GM12878 (cell line): ENCODE results near the gene VMAC. TPM values are rescaled to one million over a fixed set of nuclear protein-coding genes. Genes with fewer than 3 reads are reported as not detected.

ENCODE experiments used
- ATAC-seq: fragments of 200-7000 bp; cut with Tn5 transposase; 3 replicates; pipeline ENCODE4 v1.9.1; 2020; ENCODE audit warnings: mild to moderate bottlenecking, moderate library complexity
- BruUV-seq: library from RNA; stranded (reverse); fragments of 400-500 nt; replicated peaks from 2 replicates; lab custom pipeline; 2021; lab: Mats Ljungman, UMichigan
- CTCF ChIA-PET: fragments of 300-600 bp; sonication (Branson Sonifier 250); formaldehyde crosslinking; extraction: SDS; loops from one replicate; lab custom pipeline; 2021; ENCODE audit warnings: inconsistent platforms; lab: Yijun Ruan, JAX
- POLR2A ChIA-PET: fragments of 350-600 bp; formaldehyde crosslinking; extraction: SDS; loops from one replicate; lab custom pipeline; 2021; ENCODE audit warnings: inconsistent platforms; lab: Charles Lee
- RAD21 ChIA-PET: fragments of 300-600 bp; sonication (Branson Sonifier 250); formaldehyde crosslinking; loops from one replicate; lab custom pipeline; 2023; ENCODE audit warnings: antibody characterized with exemption; ENCODE audit not compliant: unreplicated experiment; lab: Charles Lee
- SMC1A ChIA-PET: fragments of 300-600 bp; sonication (Branson Sonifier 250); formaldehyde crosslinking; loops from one replicate; lab custom pipeline; 2023; ENCODE audit not compliant: unreplicated experiment, uncharacterized antibody; lab: Charles Lee
- DNase-seq: peaks from one replicate; pipeline ENCODE4 v3.0.0-alpha.2; 2011; ENCODE audit warnings: low read depth, low spot score
- FAIRE-seq: peaks from 3 replicates; lab custom pipeline; 2011; peaks lifted over from hg19 to GRCh38; lab: Jason Lieb, UNC
- H2AFZ ChIP-seq: 2 replicates; pipeline ENCODE4 v1.6.0; 2011; ENCODE audit warnings: low read depth, low read length, control low read depth; ENCODE audit not compliant: control insufficient read depth
- H3K27ac ChIP-seq: 2 replicates; pipeline ENCODE4 v1.5.1; 2011; ENCODE audit warnings: control low read depth; ENCODE audit not compliant: control insufficient read depth, insufficient read depth
- H3K27me3 ChIP-seq, 2 experiments: replicated peaks in 1 of 2; 2 replicates each; pipeline versions ENCODE4 v1.6.0 to v1.6.1; 2011; ENCODE audit warnings: low read length in 1 of 2; ENCODE audit not compliant: control insufficient read depth in 2 of 2, insufficient read depth in 2 of 2
- H3K36me3 ChIP-seq, 2 experiments: 2 replicates each; pipeline ENCODE4 v1.5.1; 2011; ENCODE audit warnings: low read length in 1 of 2; ENCODE audit not compliant: control insufficient read depth in 2 of 2, insufficient read depth in 2 of 2
- H3K4me1 ChIP-seq: 2 replicates; pipeline ENCODE4 v1.6.1; 2011; ENCODE audit warnings: mild to moderate bottlenecking, low read length, moderate library complexity, mixed read lengths; ENCODE audit not compliant: control insufficient read depth, insufficient read depth
- H3K4me2 ChIP-seq: 2 replicates; pipeline ENCODE4 v1.6.0; 2011; ENCODE audit warnings: control low read depth; ENCODE audit not compliant: control insufficient read depth, insufficient read depth
- H3K4me3 ChIP-seq: fragments of 200-600 bp; sonication (generic); 2 replicates; pipeline ENCODE4 v1.5.1; 2016
- H3K79me2 ChIP-seq: 2 replicates; pipeline ENCODE4 v1.6.0; 2011; ENCODE audit warnings: low read length; ENCODE audit not compliant: control insufficient read depth, insufficient read depth
- H3K9ac ChIP-seq: 2 replicates; pipeline ENCODE4 v1.8.0; 2011; ENCODE audit warnings: low read length, control low read depth, mixed read lengths; ENCODE audit not compliant: control insufficient read depth, insufficient read depth
- H3K9me3 ChIP-seq: replicated peaks from 3 replicates; pipeline ENCODE4 v1.5.1; 2011; ENCODE audit warnings: mild to moderate bottlenecking, low read length; ENCODE audit not compliant: control insufficient read depth, insufficient read depth
- H4K20me1 ChIP-seq: 2 replicates; pipeline ENCODE4 v1.6.0; 2011; ENCODE audit not compliant: control insufficient read depth, insufficient read depth
- CBFB ChIP-seq: IDR thresholded peaks from 2 replicates; pipeline ENCODE4 v1.6.1; 2016; ENCODE audit warnings: antibody characterized with exemption, low read depth
- EP300 ChIP-seq, 2 experiments: fragments of 150-350 bp in 1 of 2; IDR thresholded peaks; 2 replicates each; pipeline ENCODE4 v1.6.1; 2011 to 2012; ENCODE audit warnings: low read depth in 2 of 2, low read length in 2 of 2, borderline replicate concordance in 1 of 2, improper control_type of control experiment in 1 of 2, inconsistent platforms in 1 of 2; ENCODE audit not compliant: control insufficient read depth in 1 of 2
- EZH2 ChIP-seq: IDR thresholded peaks from 2 replicates; pipeline ENCODE4 v1.6.1; 2012; ENCODE audit warnings: low read depth, mild to moderate bottlenecking, control low read depth, inconsistent platforms, low read length, borderline replicate concordance; ENCODE audit not compliant: control insufficient read depth
- FOS ChIP-seq: IDR thresholded peaks from 3 replicates; pipeline ENCODE4 v1.6.1; 2011; ENCODE audit warnings: borderline replicate concordance; ENCODE audit not compliant: insufficient read length; ENCODE audit errors: extremely low read depth
- KAT2A ChIP-seq: conservative IDR thresholded peaks from 2 replicates; pipeline ENCODE4 v1.6.1; 2011; ENCODE audit warnings: low read depth, low read length; ENCODE audit not compliant: control insufficient read depth
- MTA2 ChIP-seq: fragments of 450-650 bp; IDR thresholded peaks from 2 replicates; pipeline ENCODE4 v1.6.1; 2016; ENCODE audit warnings: low read depth, mild to moderate bottlenecking, moderate library complexity
- NRF1 ChIP-seq: conservative IDR thresholded peaks from 2 replicates; pipeline ENCODE4 v1.6.1; 2011; ENCODE audit warnings: mild to moderate bottlenecking, low read depth, low read length, improper control_type of control experiment
- RFX5 ChIP-seq: IDR thresholded peaks from 2 replicates; pipeline ENCODE4 v1.6.1; 2011; ENCODE audit warnings: low read depth, low read length, improper control_type of control experiment
- SKIL ChIP-seq: fragments of 450-650 bp; IDR thresholded peaks from 2 replicates; pipeline ENCODE4 v1.6.1; 2017; ENCODE audit warnings: mild to moderate bottlenecking, low read depth, inconsistent platforms; ENCODE audit not compliant: poor library complexity, severe bottlenecking
- TCF7 ChIP-seq: IDR thresholded peaks from 2 replicates; pipeline ENCODE4 v1.6.1; 2014; ENCODE audit warnings: antibody characterized with exemption, borderline replicate concordance
- WGBS: methylation state at CpG from one replicate; pipeline ENCODE4 v1.1.6; 2016; ENCODE audit warnings: low lambda C conversion rate; ENCODE audit not compliant: insufficient replicate concordance, insufficient coverage; ENCODE audit errors: missing lambda C conversion rate; 5-methylcytosine and 5-hydroxymethylcytosine counted together
- in situ Hi-C: fragments of 300-500 bp; cut with MboI; formaldehyde crosslinking; loops from 9 replicates; pipeline ENCODE4 v1.14.3; 2018; ENCODE audit warnings: mixed read lengths
- intact Hi-C: fragments of 100-400 bp; cut with micrococcal nuclease; formaldehyde crosslinking; loops from one replicate; pipeline ENCODE4 v1.14.2; 2022; ENCODE audit not compliant: unreplicated experiment
- polyA plus RNA-seq, 11 experiments: library from polyadenylated mRNA; depleted of rRNA in 4 of 11; unstranded in 6 of 11; stranded (reverse) in 5 of 11; fragments of >200 nt; fragmentation: Nextera tagmentation in 4 of 11; fragmentation: Illumina TruSeq in 1 of 11; extraction: Ambion mirVana in 4 of 11; extraction: Trizol in 1 of 11; gene quantifications; 1 replicate in 1 of 11; 2 replicates in 10 of 11; pipeline versions ENCODE4 v1.2.1 to v1.2.3, GENCODE V29; 2011 to 2016; ENCODE audit warnings: inconsistent platforms in 2 of 11, missing spikeins in 2 of 11, low read depth in 1 of 11
- total RNA-seq, 4 experiments: library from RNA; depleted of rRNA in 3 of 4; stranded (reverse); fragments of >200 nt in 3 of 4; fragmentation: Illumina TruSeq in 1 of 4; extraction: Trizol in 1 of 4; gene quantifications; 2 replicates each; pipeline versions ENCODE4 v1.2.1 to v1.2.3, GENCODE V29; 2013 to 2021

Gene VMAC
- total and polyA plus RNA-seq, 10 of the 15 experiments (the other 5 are each of a cell fraction or from before 2014, with no cell fraction given): 0.18 to 6.8 (median 1.8) TPM

DNA sequence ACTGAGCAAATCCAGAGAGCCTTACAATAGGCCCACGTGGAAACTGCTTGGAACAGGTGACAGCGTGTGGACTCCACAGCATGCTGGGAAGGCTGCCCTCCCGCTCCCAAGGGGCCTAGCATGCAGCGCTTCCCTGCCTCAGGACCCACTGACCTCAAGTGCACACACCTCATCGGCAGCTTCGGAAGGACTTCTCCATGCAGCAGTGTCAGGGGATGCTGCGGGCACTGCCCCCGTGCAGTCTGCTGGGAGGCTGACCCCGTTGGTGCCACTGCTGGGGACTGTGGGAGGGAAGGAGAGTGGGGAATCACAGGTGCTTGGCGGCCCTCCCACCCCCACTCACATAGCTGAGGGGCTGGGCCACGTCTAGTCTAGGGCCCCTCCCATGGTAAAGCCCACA is 26.6 kb downstream of the VMAC start:
- DNase-seq: no peak
- peaks cover 15% of the 10 kb centered on the region for H3K4me1 ChIP-seq
- WGBS: 100% methylated on average over 11 of the region's 11 CpGs
- no TSS peak for BruUV-seq
- peaks cover 22 to 42% of the 10 kb centered on the region in 2 experiments for H3K36me3 ChIP-seq
- TF ChIP-seq TCF7: no peak
- TF ChIP-seq CBFB: no peak
- TF ChIP-seq MTA2: no peak
- TF ChIP-seq KAT2A: no peak
- no peak for TF ChIP-seq NRF1
- no peak for TF ChIP-seq EZH2
- no peak for TF ChIP-seq FOS
- TF ChIP-seq, all 136 proteins: peak for 0
- in situ Hi-C loops: no loop called here
- no peak overlapping the region for H3K4me2 ChIP-seq
- H3K4me3 ChIP-seq: no peak overlapping the region
- H3K9ac ChIP-seq: no peak overlapping the region
- RAD21 ChIA-PET: no interaction called here
- H2AFZ ChIP-seq: no peak overlapping the region
- no peaks in the 10 kb centered on the region for H3K27me3 ChIP-seq
- H3K27ac ChIP-seq: no peak overlapping the region
- CTCF ChIA-PET: no interaction called here
- no peaks in the 10 kb centered on the region for H3K9me3 ChIP-seq
- H4K20me1 ChIP-seq: no peaks in the 10 kb centered on the region
- SMC1A ChIA-PET: no interaction called here
- H3K79me2 ChIP-seq: no peaks in the 10 kb centered on the region
- ATAC-seq (no peak), FAIRE-seq (no peak)
- POLR2A ChIA-PET: no interaction called here
- intact Hi-C loops: no loop called here

- TF ChIP-seq RFX5 (no peak), SKIL (no peak), EP300 (IDR thresholded peaks at IDR 0.05; ENCODE audit: borderline replicate concordance in 1 of 2, control insufficient read depth in 1 of 2, low read depth in 2 of 2, low read length in 2 of 2) (no peak)
- no peaks in the 10 kb centered on the region for H3K79me2 ChIP-seq
- FAIRE-seq: no peak
- peaks cover 14% of the 10 kb centered on the region for H3K4me1 ChIP-seq
- WGBS: 96% methylated on average over 18 of the region's 18 CpGs
- DNase-seq: no peak
- no peaks in the 10 kb centered on the region for H4K20me1 ChIP-seq
- SMC1A ChIA-PET: no interaction called here
- CTCF ChIA-PET: no interaction called here
- POLR2A ChIA-PET: no interaction called here
- H3K9ac ChIP-seq: no peak overlapping the region
- no peak for ATAC-seq
- intact Hi-C loops: no loop called here
- no peak overlapping the region for H3K27ac ChIP-seq
- H3K9me3 ChIP-seq: no peaks in the 10 kb centered on the region
- no peaks in the 10 kb centered on the region for H3K27me3 ChIP-seq
- in situ Hi-C loops: no loop called here
- RAD21 ChIA-PET: no interaction called here
- H3K4me3 ChIP-seq: no peak overlapping the region
- BruUV-seq: no TSS peak
- peaks cover 20 to 38% of the 10 kb centered on the region in 2 experiments for H3K36me3 ChIP-seq
- H3K4me2 ChIP-seq: no peak overlapping the region
- no peak overlapping the region for H2AFZ ChIP-seq
Measured at GRCh38 chr19:5932146-5932545, 27.5 kb downstream of the VMAC start.
